Osteoblast (primary cell): ENCODE data around the gene PPP5C. TPM values are rescaled to one million over a fixed set of nuclear protein-coding genes. Genes with fewer than 3 reads are reported as not detected.
"Not testable (repeated sequence)": the region's sequence is repeated elsewhere in the genome, so short reads cannot be mapped to it uniquely, and the experiment has no call there.

Experiments used
- DNase-seq: peaks from one replicate; pipeline ENCODE4 v3.0.0; 2011; ENCODE audit warnings: low spot score, mixed read lengths; ENCODE audit not compliant: insufficient read length; ENCODE audit errors: missing footprints
- H2AFZ ChIP-seq: 2 replicates; pipeline ENCODE4 v1.6.0; 2011; ENCODE audit warnings: mild to moderate bottlenecking, low read length
- H3K27ac ChIP-seq: 2 replicates; pipeline ENCODE4 v1.5.1; 2011; ENCODE audit warnings: mild to moderate bottlenecking, low read depth, low read length, moderate library complexity
- H3K27me3 ChIP-seq: 2 replicates; pipeline ENCODE4 v1.6.0; 2012; ENCODE audit warnings: mild to moderate bottlenecking, control low read depth, inconsistent platforms, low read length, moderate library complexity; ENCODE audit not compliant: insufficient read depth
- H3K36me3 ChIP-seq: 2 replicates; pipeline ENCODE4 v1.5.1; 2011; ENCODE audit warnings: mild to moderate bottlenecking, low read length, control low read depth, moderate library complexity; ENCODE audit not compliant: insufficient read depth
- H3K4me1 ChIP-seq: 2 replicates; pipeline ENCODE4 v1.5.1; 2011; ENCODE audit warnings: mild to moderate bottlenecking, low read length, control low read depth, moderate library complexity; ENCODE audit not compliant: insufficient read depth
- H3K4me2 ChIP-seq: 2 replicates; pipeline ENCODE4 v1.6.0; 2011; ENCODE audit warnings: mild to moderate bottlenecking, low read length; ENCODE audit not compliant: insufficient read depth
- H3K4me3 ChIP-seq: fragments of 200-600 bp; sonication (generic); 3 replicates; pipeline ENCODE4 v1.5.1; 2012; ENCODE audit warnings: mild to moderate bottlenecking, low read length, inconsistent platforms; ENCODE audit not compliant: insufficient read depth
- H3K79me2 ChIP-seq: 2 replicates; pipeline ENCODE4 v1.6.0; 2012; ENCODE audit warnings: mild to moderate bottlenecking, low read length, control low read depth, inconsistent platforms; ENCODE audit not compliant: insufficient read depth
- H3K9me3 ChIP-seq: 2 replicates; pipeline ENCODE4 v1.5.1; 2011; ENCODE audit warnings: low read depth, low read length, control low read depth
- H4K20me1 ChIP-seq: 2 replicates; pipeline ENCODE4 v1.6.0; 2012; ENCODE audit warnings: mild to moderate bottlenecking, low read length, control low read depth; ENCODE audit not compliant: insufficient read depth
- total RNA-seq: library from RNA; depleted of rRNA; stranded (reverse); fragments of >200 nt; gene quantifications from 2 replicates; pipeline ENCODE4 v1.2.3, GENCODE V29; 2012
- TF ChIP-seq, protein P1 (sequence below): IDR thresholded peaks from 2 replicates; pipeline ENCODE4 v1.5.1; 2011; ENCODE audit warnings: mild to moderate bottlenecking, low read depth, low read length, moderate library complexity; ENCODE audit errors: extremely low read depth

PPP5C gene
- total RNA-seq, 1 donor = 36.6 TPM

DNA sequence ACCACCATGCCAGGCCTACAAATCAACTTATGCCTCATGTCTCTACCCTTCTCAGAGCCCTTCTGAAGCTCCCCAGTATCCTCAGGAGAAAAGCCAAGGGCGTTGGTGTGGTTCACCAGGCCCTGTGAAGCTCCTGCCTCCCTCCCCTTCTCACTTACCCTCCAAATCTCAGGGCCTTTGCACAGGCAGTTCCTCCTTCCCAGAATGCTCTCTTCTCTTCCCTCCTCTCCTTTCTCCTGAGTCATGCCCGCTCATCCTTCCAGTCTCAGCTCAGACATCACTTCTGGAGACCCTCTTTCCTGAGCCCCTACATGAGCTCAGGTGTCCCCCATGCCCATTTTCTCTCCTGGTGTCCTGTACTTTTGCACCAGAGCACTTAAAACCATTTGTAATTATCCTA lies 29.5 kb upstream of the PPP5C start:
- TF ChIP-seq, protein P1, sequence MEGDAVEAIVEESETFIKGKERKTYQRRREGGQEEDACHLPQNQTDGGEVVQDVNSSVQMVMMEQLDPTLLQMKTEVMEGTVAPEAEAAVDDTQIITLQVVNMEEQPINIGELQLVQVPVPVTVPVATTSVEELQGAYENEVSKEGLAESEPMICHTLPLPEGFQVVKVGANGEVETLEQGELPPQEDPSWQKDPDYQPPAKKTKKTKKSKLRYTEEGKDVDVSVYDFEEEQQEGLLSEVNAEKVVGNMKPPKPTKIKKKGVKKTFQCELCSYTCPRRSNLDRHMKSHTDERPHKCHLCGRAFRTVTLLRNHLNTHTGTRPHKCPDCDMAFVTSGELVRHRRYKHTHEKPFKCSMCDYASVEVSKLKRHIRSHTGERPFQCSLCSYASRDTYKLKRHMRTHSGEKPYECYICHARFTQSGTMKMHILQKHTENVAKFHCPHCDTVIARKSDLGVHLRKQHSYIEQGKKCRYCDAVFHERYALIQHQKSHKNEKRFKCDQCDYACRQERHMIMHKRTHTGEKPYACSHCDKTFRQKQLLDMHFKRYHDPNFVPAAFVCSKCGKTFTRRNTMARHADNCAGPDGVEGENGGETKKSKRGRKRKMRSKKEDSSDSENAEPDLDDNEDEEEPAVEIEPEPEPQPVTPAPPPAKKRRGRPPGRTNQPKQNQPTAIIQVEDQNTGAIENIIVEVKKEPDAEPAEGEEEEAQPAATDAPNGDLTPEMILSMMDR = no peak
- Histone ChIP-seq H3K27ac (no peak overlapping the region), H3K4me3 (no peak overlapping the region), H3K4me2 (no peak overlapping the region), H3K9me3 (no peaks in the 10 kb centered on the region), H3K36me3 (no peaks in the 10 kb centered on the region), H2AFZ (peak overlapping the region; percentile 15), H3K27me3 (no peaks in the 10 kb centered on the region), H3K79me2 (no peaks in the 10 kb centered on the region), H4K20me1 (no peaks in the 10 kb centered on the region), H3K4me1 (no peaks in the 10 kb centered on the region)
- no peak for DNase-seq

DNA sequence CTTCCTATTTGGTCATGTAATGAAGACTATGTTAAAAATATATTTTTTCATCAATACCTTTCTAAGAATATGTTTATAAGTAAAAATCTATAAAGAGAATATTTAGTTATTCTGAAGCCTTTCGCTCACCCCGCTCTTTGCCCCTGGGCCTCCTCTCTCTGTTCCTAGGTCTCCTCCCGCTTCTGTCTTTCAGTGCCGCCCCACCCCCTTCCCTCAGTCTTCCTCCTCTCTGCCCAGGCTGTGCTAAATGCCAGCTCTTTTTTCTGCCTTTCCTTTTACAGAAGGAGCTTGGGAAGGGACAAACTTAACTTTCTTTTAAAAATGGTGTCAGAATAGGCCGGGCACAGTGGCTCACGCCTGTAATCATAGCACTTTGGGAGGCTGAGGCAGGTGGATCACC lies 27.3 kb upstream of the PPP5C start:
- Histone ChIP-seq H3K27ac (no peak overlapping the region), H3K36me3 (no peaks in the 10 kb centered on the region), H3K4me1 (no peaks in the 10 kb centered on the region), H3K79me2 (no peaks in the 10 kb centered on the region), H2AFZ (no peak overlapping the region), H3K27me3 (no peaks in the 10 kb centered on the region), H4K20me1 (no peaks in the 10 kb centered on the region), H3K9me3 (no peaks in the 10 kb centered on the region), H3K4me3 (no peak overlapping the region), H3K4me2 (no peak overlapping the region)
- DNase-seq = peak; percentile 37
- TF ChIP-seq, protein P1 = no peak

DNA sequence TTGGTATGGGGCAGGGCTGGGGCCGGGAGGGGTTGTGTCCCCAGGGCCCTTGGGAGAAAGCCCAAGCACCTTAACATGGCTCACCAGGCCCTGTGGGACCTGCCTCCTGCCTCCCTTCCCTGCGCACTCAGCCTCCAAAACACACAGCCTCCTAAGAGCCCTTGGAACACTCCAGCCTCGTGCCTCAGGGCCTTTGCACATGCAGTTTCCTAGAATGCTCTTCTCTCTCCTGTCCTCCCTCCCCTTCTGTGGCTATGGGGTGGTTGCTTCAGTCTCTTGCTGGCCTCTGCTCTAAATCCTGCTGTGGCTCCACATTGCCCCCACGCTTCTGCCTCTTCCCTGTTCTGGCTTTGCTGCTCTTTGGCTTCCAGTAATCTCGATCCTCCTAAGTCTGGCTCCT lies 26.3 kb upstream of the PPP5C start:
- TF ChIP-seq, protein P1 = no peak
- H3K4me3 ChIP-seq = no peak overlapping the region
- no peaks in the 10 kb centered on the region for H3K79me2 ChIP-seq
- H3K27ac ChIP-seq = no peak overlapping the region
- no peaks in the 10 kb centered on the region for H3K9me3 ChIP-seq
- peak; percentile 19 for DNase-seq
- no peaks in the 10 kb centered on the region for H3K4me1 ChIP-seq
- H3K4me2 ChIP-seq = no peak overlapping the region
- H3K36me3 ChIP-seq = no peaks in the 10 kb centered on the region
- no peak overlapping the region for H2AFZ ChIP-seq
- H3K27me3 ChIP-seq = no peaks in the 10 kb centered on the region
- no peaks in the 10 kb centered on the region for H4K20me1 ChIP-seq

DNA sequence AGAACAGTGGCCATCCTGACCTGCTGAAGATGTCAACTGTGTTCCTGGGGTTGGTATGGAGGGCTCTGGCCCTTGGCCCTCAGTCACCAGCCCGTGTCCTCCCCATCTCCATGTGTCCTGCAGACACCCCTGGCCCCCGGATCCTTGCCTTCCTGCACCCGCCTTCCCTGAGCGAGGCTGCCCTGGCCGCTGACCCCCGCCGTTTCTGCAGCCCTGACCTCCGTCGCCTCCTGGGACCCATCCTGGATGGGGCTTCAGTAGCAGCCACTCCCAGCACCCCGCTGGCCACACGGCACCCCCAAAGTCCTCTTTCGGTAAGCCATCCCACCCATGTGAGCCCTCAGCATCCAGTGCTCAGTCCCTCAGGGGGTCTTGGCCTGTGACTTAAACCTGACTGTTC lies 25.2 kb upstream of the PPP5C start:
- no peaks in the 10 kb centered on the region for H3K79me2 ChIP-seq
- H3K4me1 ChIP-seq = no peaks in the 10 kb centered on the region
- peak; percentile 17 for DNase-seq
- no peaks in the 10 kb centered on the region for H3K27me3 ChIP-seq
- no peak overlapping the region for H3K4me2 ChIP-seq
- H3K27ac ChIP-seq = no peak overlapping the region
- no peak overlapping the region for H3K4me3 ChIP-seq
- H2AFZ ChIP-seq = no peak overlapping the region
- H3K9me3 ChIP-seq = no peaks in the 10 kb centered on the region
- no peaks in the 10 kb centered on the region for H3K36me3 ChIP-seq
- no peaks in the 10 kb centered on the region for H4K20me1 ChIP-seq
- TF ChIP-seq, protein P1 = no peak

DNA sequence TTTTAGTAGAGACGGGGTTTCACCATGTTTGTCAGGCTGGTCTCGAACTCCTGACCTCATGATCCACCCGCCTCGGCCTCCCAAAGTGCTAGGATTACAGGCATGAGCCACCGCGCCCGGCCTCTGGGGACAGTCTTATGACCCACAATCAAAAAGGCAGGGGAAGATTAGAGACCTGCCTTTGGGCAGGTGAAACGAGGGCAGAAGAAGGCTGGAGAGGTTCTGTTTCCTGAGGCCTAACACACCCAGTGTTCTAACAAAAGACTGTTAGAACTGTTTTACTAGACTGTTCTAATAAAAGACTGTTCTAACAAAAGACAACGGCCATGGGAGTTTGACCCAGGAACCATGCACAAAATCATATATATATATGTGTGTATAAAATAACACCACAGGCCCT lies 23.7 kb upstream of the PPP5C start:
- not testable (repeated sequence) for H2AFZ ChIP-seq, H3K79me2 ChIP-seq, H3K4me2 ChIP-seq

More for the DNA sequence above, 23.7 kb upstream of the PPP5C start:
- DNase-seq, H3K27me3 ChIP-seq, H3K27ac ChIP-seq, H3K4me3 ChIP-seq, H3K4me1 ChIP-seq, H4K20me1 ChIP-seq, H3K36me3 ChIP-seq, H3K9me3 ChIP-seq: not testable (repeated sequence)
